Nephron progenitor cell (in vitro differentiated cells): ENCODE measurements around the gene CDC34.
"Not testable (repeated sequence)": the region's sequence is repeated elsewhere in the genome, so short reads cannot be mapped to it uniquely, and the experiment has no call there.

Experiments used
- DNase-seq: peaks from one replicate; pipeline ENCODE4 v3.0.0; 2021
- H3K27ac Mint-ChIP-seq: 2 replicates; pipeline ENCODE4 v1.8.0; 2021; ENCODE audit warnings: mild to moderate bottlenecking, moderate library complexity, mixed read lengths
- H3K27me3 Mint-ChIP-seq: 2 replicates; pipeline ENCODE4 v1.8.0; 2021; ENCODE audit warnings: mild to moderate bottlenecking, low read depth, mixed read lengths; ENCODE audit not compliant: poor library complexity
- H3K36me3 Mint-ChIP-seq: 2 replicates; pipeline ENCODE4 v1.8.0; 2021; ENCODE audit warnings: low read depth, mixed read lengths
- H3K4me1 Mint-ChIP-seq: 2 replicates; pipeline ENCODE4 v1.8.0; 2021; ENCODE audit warnings: mixed read lengths
- H3K4me3 Mint-ChIP-seq: 2 replicates; pipeline ENCODE4 v1.8.0; 2021; ENCODE audit warnings: mild to moderate bottlenecking, moderate library complexity, mixed read lengths
- H3K9me3 Mint-ChIP-seq: 2 replicates; pipeline ENCODE4 v1.8.0; 2021; ENCODE audit warnings: mild to moderate bottlenecking, moderate library complexity, mixed read lengths
- CTCF ChIP-seq: fragments of 200-600 bp; sonication (generic); IDR thresholded peaks from 2 replicates; pipeline ENCODE4 v1.5.0; 2021; ENCODE audit warnings: antibody characterized with exemption

CDC34 gene

GRCh38 chr19:581399-582111 is 50.0 kb downstream of the CDC34 start:
- peaks cover 23% of the 10 kb centered on the region for H3K4me1 Mint-ChIP-seq
- H3K4me3 Mint-ChIP-seq = no peak overlapping the region
- no peak overlapping the region for H3K27ac Mint-ChIP-seq
- H3K27me3 Mint-ChIP-seq = peaks cover 3% of the 10 kb centered on the region
- no peak for DNase-seq
- H3K36me3 Mint-ChIP-seq = no peaks in the 10 kb centered on the region
- no peaks in the 10 kb centered on the region for H3K9me3 Mint-ChIP-seq
- no peak for TF ChIP-seq CTCF

DNA sequence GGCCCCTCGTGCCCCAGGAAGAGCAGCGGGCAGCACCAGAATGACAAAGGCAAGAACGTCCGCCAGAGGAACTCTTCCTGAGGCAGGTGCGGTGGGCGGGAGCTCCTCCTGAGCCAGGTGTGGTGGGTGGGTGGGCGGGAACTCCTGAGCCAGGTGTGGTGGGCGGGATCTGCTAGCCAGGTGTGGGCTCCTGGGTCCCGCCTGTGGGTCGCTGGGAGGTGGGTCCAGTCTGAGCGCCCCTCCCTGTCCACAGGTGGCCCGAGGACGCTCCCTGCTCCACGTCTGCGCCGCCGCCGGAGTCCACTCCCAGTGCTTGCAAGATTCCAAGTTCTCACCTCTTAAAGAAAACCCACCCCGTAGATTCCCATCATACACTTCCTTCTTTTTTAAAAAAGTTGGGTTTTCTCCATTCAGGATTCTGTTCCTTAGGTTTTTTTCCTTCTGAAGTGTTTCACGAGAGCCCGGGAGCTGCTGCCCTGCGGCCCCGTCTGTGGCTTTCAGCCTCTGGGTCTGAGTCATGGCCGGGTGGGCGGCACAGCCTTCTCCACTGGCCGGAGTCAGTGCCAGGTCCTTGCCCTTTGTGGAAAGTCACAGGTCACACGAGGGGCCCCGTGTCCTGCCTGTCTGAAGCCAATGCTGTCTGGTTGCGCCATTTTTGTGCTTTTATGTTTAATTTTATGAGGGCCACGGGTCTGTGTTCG is 51.1 kb downstream of the CDC34 start:
- Mint-ChIP-seq H3K9me3 (no peaks in the 10 kb centered on the region), H3K27ac (no peak overlapping the region), H3K4me3 (no peak overlapping the region), H3K4me1 (peaks cover 15% of the 10 kb centered on the region), H3K27me3 (peaks cover 9% of the 10 kb centered on the region), H3K36me3 (no peaks in the 10 kb centered on the region)
- DNase-seq = no peak
- no peak for TF ChIP-seq CTCF

DNA sequence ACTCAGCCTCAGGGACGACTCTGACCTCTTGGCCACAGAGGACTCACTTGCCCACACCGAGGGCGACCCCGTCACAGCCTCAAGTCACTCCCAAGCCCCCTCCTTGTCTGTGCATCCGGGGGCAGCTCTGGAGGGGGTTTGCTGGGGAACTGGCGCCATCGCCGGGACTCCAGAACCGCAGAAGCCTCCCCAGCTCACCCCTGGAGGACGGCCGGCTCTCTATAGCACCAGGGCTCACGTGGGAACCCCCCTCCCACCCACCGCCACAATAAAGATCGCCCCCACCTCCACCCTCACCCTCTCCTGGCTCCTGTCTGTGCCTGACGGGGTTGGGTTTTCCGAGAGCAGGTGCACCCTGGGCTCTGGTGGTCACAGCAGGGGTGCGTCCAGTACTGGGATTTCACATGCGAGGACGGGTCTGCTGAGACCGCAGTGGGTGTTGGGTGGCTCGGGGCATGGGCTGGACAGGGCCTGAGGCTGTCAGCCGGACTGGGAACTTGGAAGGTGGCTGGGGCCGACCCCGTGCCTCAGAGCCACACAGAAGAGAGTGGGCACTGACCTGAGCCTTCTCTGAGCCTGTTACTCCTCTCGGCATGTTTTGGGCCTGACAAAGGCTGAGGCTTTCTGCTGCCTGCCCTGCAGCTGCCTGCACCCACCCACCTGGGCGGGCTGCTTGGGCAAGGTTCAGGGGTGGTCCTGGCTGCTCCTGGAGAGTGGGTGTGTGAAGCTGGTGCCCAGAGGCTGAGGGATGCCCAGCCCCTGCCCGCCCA is 51.8 kb downstream of the CDC34 start:
- no peak overlapping the region for H3K4me3 Mint-ChIP-seq
- H3K9me3 Mint-ChIP-seq = no peaks in the 10 kb centered on the region
- no peaks in the 10 kb centered on the region for H3K36me3 Mint-ChIP-seq
- peaks cover 16% of the 10 kb centered on the region for H3K27me3 Mint-ChIP-seq
- no peak for DNase-seq
- no peak for TF ChIP-seq CTCF
- H3K4me1 Mint-ChIP-seq = peaks cover 11% of the 10 kb centered on the region
- H3K27ac Mint-ChIP-seq = no peak overlapping the region

DNA sequence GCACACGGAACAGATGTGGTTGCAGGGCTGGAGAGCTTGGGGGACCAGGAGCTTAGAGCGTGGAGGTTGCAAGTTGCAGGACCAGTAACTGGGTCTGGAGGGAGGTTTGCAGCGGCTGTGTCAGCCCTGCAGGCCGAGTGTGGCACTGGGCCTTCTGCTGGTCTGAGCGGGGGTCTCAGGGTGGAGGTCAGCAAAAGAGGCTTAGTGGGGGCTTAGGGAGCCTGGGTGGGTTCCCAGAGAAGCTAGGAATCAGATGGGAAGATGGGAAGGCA is 52.3 kb downstream of the CDC34 start:
- no peak for TF ChIP-seq CTCF
- Mint-ChIP-seq H3K36me3 (no peaks in the 10 kb centered on the region), H3K9me3 (no peaks in the 10 kb centered on the region), H3K27ac (no peak overlapping the region), H3K27me3 (peaks cover 21% of the 10 kb centered on the region), H3K4me1 (peaks cover 7% of the 10 kb centered on the region), H3K4me3 (no peak overlapping the region)
- no peak for DNase-seq

DNA sequence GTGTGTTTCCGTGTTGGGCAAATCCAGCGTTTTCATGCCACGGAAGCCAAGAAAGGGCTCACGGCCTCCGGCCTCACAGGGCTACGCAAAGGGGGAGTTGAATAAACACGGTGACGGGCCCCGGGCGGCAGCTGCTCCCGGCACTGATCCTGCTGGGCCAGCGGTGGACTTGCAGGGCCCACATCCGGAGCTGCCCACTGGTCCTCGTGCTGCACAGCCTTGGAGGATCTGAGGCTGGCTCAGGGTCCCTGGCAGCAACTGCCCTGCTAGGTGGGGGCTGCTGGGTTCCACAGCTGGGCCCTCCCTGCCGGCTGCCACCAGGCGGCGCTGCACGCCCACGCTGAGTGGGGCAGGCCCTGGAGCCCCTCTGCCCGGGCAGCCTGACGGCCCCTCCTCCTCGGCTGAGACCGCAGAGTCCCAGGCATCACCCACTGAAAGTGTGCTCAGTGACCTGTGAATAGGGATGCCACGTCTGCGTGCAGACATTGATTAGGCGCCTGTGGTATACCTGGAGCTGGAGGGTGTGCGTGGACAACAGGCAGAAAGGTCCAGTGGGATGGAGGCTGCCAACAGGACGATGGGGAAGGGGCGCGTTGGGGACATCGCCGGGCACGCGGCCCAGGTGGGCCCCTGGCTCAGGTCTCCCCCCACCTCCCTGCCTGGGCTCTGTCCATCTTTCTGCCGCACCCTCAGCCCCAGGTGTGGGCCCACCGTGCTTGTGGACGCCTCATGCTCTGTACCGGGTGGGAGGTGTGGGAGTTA is 52.9 kb downstream of the CDC34 start:
- Mint-ChIP-seq H3K27me3 (peaks cover 26% of the 10 kb centered on the region), H3K4me3 (no peak overlapping the region), H3K4me1 (peaks cover 7% of the 10 kb centered on the region), H3K27ac (no peak overlapping the region), H3K36me3 (no peaks in the 10 kb centered on the region), H3K9me3 (no peaks in the 10 kb centered on the region)
- TF ChIP-seq CTCF = peak; percentile 94
- peak; percentile 86 for DNase-seq

- not testable (repeated sequence) for H3K4me1 Mint-ChIP-seq, H3K27ac Mint-ChIP-seq, H3K4me3 Mint-ChIP-seq, H3K36me3 Mint-ChIP-seq, H3K9me3 Mint-ChIP-seq, DNase-seq
- peaks cover 26% of the 10 kb centered on the region for H3K27me3 Mint-ChIP-seq
Measured at GRCh38 chr19:585146-585545, 53.6 kb downstream of the CDC34 start.
